ENCODE data around the gene SEC23A. TPM values are rescaled to one million over a fixed set of nuclear protein-coding genes. Genes with fewer than 3 reads are reported as not detected.
"Not testable (repeated sequence)": the region's sequence is repeated elsewhere in the genome, so short reads cannot be mapped to it uniquely, and the experiment has no call there.

The SEC23A gene
- polyA plus RNA-seq, 2 of the 4 experiments (the other 2 are of a cell fraction) = 96.4 to 176 TPM

GRCh38 chr14:39137835-39138234, 34.8 kb upstream of the SEC23A start:
- FAIRE-seq; ATAC-seq; H3K4me2 ChIP-seq; H3K4me1 ChIP-seq; H3K27ac ChIP-seq; H3K4me3 ChIP-seq; H3K9me3 ChIP-seq; DNase-seq (ENCODE audit: low read depth in 1 of 2, low spot score in 1 of 2): not testable (repeated sequence)
- ChIA-PET CTCF (interaction anchor here (1.1 kb wide), 1 partner anchor 20 kb away, joined by 3 read pairs; no protein-coding TSS in a partner anchor), POLR2A (interaction anchor here (0.5 kb wide), 1 partner anchor 35 kb away, joined by 4 read pairs; no protein-coding TSS in a partner anchor)
- WGBS (ENCODE audit: missing lambda C conversion rate) = 92% methylated on average over 8 of the region's 8 CpGs
- TF ChIP-seq CEBPB (IDR thresholded peaks at IDR 0.05) = peak; percentile 18 to 30; a peak in 1 of 4 replicates

GRCh38 chr14:39122330-39123138, 19.5 kb upstream of the SEC23A start:
- CTCF ChIA-PET = interaction anchor here (0.6 kb wide), 1 partner anchor 71 kb away, joined by 3 read pairs; no protein-coding TSS in a partner anchor

More at GRCh38 chr14:39122330-39123138, 19.5 kb upstream of the SEC23A start:
- WGBS (ENCODE audit: missing lambda C conversion rate) = 94% methylated on average over 3 of the region's 3 CpGs
- POLR2A ChIA-PET = no interaction called here
- no peak for TF ChIP-seq POLR2A (IDR thresholded peaks at IDR 0.05; ENCODE audit: low read length)
- no peak for TF ChIP-seq EHF (CRISPR knock-in tag; IDR thresholded peaks at IDR 0.05)
- no peak for TF ChIP-seq ZNF302 (CRISPR knock-in tag; IDR thresholded peaks at IDR 0.05)
- no peak for TF ChIP-seq MAZ (IDR thresholded peaks at IDR 0.05; ENCODE audit: borderline replicate concordance, low read depth, low read length)
- no peak for TF ChIP-seq PHF8 (IDR thresholded peaks at IDR 0.05; ENCODE audit: borderline replicate concordance, low read depth)
- TF ChIP-seq HOXB13 (CRISPR knock-in tag; IDR thresholded peaks at IDR 0.05; ENCODE audit: low read depth) = no peak
- TF ChIP-seq RNF2 (IDR thresholded peaks at IDR 0.05; ENCODE audit: borderline replicate concordance, low read depth) = no peak
- TF ChIP-seq REST (IDR thresholded peaks at IDR 0.05) = no peak
- TF ChIP-seq TFCP2L1 (CRISPR knock-in tag; IDR thresholded peaks at IDR 0.05) = no peak
- TF ChIP-seq KDM5A (IDR thresholded peaks at IDR 0.05) = no peak
- TF ChIP-seq CBX2 (IDR thresholded peaks at IDR 0.05; ENCODE audit: borderline replicate concordance, low read depth) = no peak
- no peak for TF ChIP-seq TP53 (CRISPR knock-in tag; IDR thresholded peaks at IDR 0.05)
- TF ChIP-seq CEBPB (IDR thresholded peaks at IDR 0.05) = no peak
- no peak for TF ChIP-seq HMGXB4 (CRISPR knock-in tag; IDR thresholded peaks at IDR 0.05; ENCODE audit: borderline replicate concordance)
- no peaks in the 10 kb centered on the region for H3K9me3 ChIP-seq
- FAIRE-seq (no peak), ATAC-seq (no peak), DNase-seq (ENCODE audit: low read depth in 1 of 2, low spot score in 1 of 2) (no peak)
- H3K4me1 ChIP-seq = no peaks in the 10 kb centered on the region
- H3K4me2 ChIP-seq = no peak overlapping the region
- no peak overlapping the region for H3K4me3 ChIP-seq
- no peak overlapping the region for H3K27ac ChIP-seq

Data from A549 (cell line).